COLO668 (cell line): ENCODE measurements around the gene ASS1.

ENCODE experiments used
- DNase-seq: peaks from one replicate; lab custom pipeline; 2025; ENCODE audit not compliant: unreplicated experiment; lab: John Stamatoyannopoulos, UW

Gene ASS1

GRCh38 chr9:130418776-130419175 lies 26.0 kb upstream of the ASS1 start:
- no peak for DNase-seq

- no peak for DNase-seq
These were observed 25.2 kb upstream of the ASS1 start for GRCh38 chr9:130419521-130420035.

GRCh38 chr9:130421154-130421801 lies 23.5 kb upstream of the ASS1 start:
- no peak for DNase-seq

GRCh38 chr9:130421802-130422276 lies 22.9 kb upstream of the ASS1 start:
- peak; percentile 30 for DNase-seq

GRCh38 chr9:130422546-130422945 lies 22.2 kb upstream of the ASS1 start:
- DNase-seq: no peak

GRCh38 chr9:130423272-130423671 lies 21.5 kb upstream of the ASS1 start:
- no peak for DNase-seq

GRCh38 chr9:130424595-130425454 lies 19.9 kb upstream of the ASS1 start:
- no peak for DNase-seq

- DNase-seq: no peak
These were observed 18.9 kb upstream of the ASS1 start for GRCh38 chr9:130425741-130426466.

- DNase-seq: no peak
These were observed 18.3 kb upstream of the ASS1 start for GRCh38 chr9:130426467-130426773.

- DNase-seq: no peak
These were observed 17.9 kb upstream of the ASS1 start for GRCh38 chr9:130426883-130427282.

- DNase-seq: no peak
These were observed 17.4 kb upstream of the ASS1 start for GRCh38 chr9:130427326-130427725.

GRCh38 chr9:130428086-130428665 lies 16.6 kb upstream of the ASS1 start:
- DNase-seq: no peak

GRCh38 chr9:130429381-130429780 lies 15.4 kb upstream of the ASS1 start:
- no peak for DNase-seq

GRCh38 chr9:130429831-130430230 lies 14.9 kb upstream of the ASS1 start:
- DNase-seq: no peak

GRCh38 chr9:130430232-130430631 lies 14.5 kb upstream of the ASS1 start:
- DNase-seq: no peak

- DNase-seq: no peak
These were observed 13.8 kb upstream of the ASS1 start for GRCh38 chr9:130430734-130431535.

- DNase-seq: no peak
These were observed 13.0 kb upstream of the ASS1 start for GRCh38 chr9:130431536-130432303.

GRCh38 chr9:130432362-130432761 lies 12.4 kb upstream of the ASS1 start:
- DNase-seq: no peak

GRCh38 chr9:130432796-130433167 lies 12.0 kb upstream of the ASS1 start:
- no peak for DNase-seq
